Right lobe of liver (tissue), 6 donors: ENCODE data around the gene IL13RA1. TPM values are rescaled to one million over a fixed set of nuclear protein-coding genes. Genes with fewer than 3 reads are reported as not detected.

ENCODE experiments used
- ATAC-seq, 4 donors: fragments of 200-7000 bp; cut with Tn5 transposase; one replicate each; pipeline ENCODE4 v1.9.1; 2020; ENCODE audit warnings: mild to moderate bottlenecking in 4 of 4, moderate library complexity in 4 of 4
- DNase-seq, 3 donors: peaks; one replicate each; pipeline ENCODE4 v3.0.0-alpha.2; 2020
- H3K27ac ChIP-seq, 3 donors: fragments of 200-600 bp; one replicate each; pipeline ENCODE4 v1.8.0; 2022
- H3K27me3 ChIP-seq, 2 donors: fragments of 200-600 bp; one replicate each; pipeline ENCODE4 v1.8.0; 2022
- H3K36me3 ChIP-seq, 4 donors: fragments of 200-600 bp; sonication (generic) in 1 of 4; one replicate each; pipeline versions ENCODE4 v1.5.1 to v1.8.0; 2017 to 2022; ENCODE audit warnings: control low read depth in 1 of 4
- H3K4me1 ChIP-seq, 4 donors: fragments of 200-600 bp; sonication (generic) in 1 of 4; one replicate each; pipeline versions ENCODE4 v1.5.1 to v1.8.0; 2017 to 2022; ENCODE audit warnings: control low read depth in 1 of 4
- H3K4me3 ChIP-seq, 3 donors: fragments of 200-600 bp; one replicate each; pipeline ENCODE4 v1.8.0; 2022
- H3K9me3 ChIP-seq, 4 donors: fragments of 200-600 bp; sonication (generic) in 1 of 4; one replicate each; pipeline versions ENCODE4 v1.5.1 to v1.8.0; 2017 to 2022; ENCODE audit warnings: control low read depth in 1 of 4
- POLR2A ChIP-seq: fragments of 450-650 bp; IDR thresholded peaks from one replicate; pipeline ENCODE4 v1.6.1; 2017; ENCODE audit warnings: antibody characterized with exemption, mild to moderate bottlenecking
- WGBS: methylation state at CpG from one replicate; pipeline ENCODE4 v1.1.6; 2018; ENCODE audit warnings: low coverage, low lambda C conversion rate; ENCODE audit not compliant: insufficient coverage; ENCODE audit errors: missing lambda C conversion rate; 5-methylcytosine and 5-hydroxymethylcytosine counted together
- intact Hi-C, 2 donors: fragments of 100-400 bp; cut with DNase I; formaldehyde crosslinking; loops; one replicate each; pipeline versions ENCODE4 v1.11.2 to v1.14.1; 2022
- long read RNA-seq: library from polyadenylated mRNA; unstranded; transcript quantifications from one replicate; pipeline ENCODE4 v2.0.0, GENCODE V29; 2019
- total RNA-seq, 6 experiments: library from RNA; depleted of rRNA in 2 of 6; stranded (reverse); fragments of >200 nt in 2 of 6; fragmentation: NEBNext Ultra II Directional in 3 of 6; extraction: Animal tissue kit (Norgen Biotek cat#: 25700) in 3 of 6; gene quantifications; one replicate each; pipeline versions ENCODE4 v1.1.0 to v1.2.4, GENCODE V29; 2016 to 2023
- TF ChIP-seq, protein P1 (sequence below), 4 donors: fragments of 200-600 bp in 3 of 4; fragments of 450-650 bp in 1 of 4; IDR thresholded peaks; one replicate each; pipeline versions ENCODE4 v1.5.1 to v1.8.0; 2016 to 2022; ENCODE audit warnings: antibody characterized with exemption in 4 of 4, mild to moderate bottlenecking in 2 of 4
- donor health status: DM: no; HTN: yes; CAD: no.
- donor health status: DM: no; HTN: no; CAD: no.
- donor health status: DM: no; HTN: no; CAD: no.
- donor health status: DM: no; HTN: yes; CAD: no.
- donor health status: DM: no; HTN: yes; CAD: no.

IL13RA1 gene
- total RNA-seq, result 100 to 1,000 TPM in 1 of 6 experiments, 10 to 100 TPM in 5; 54.6 to 115 (median 74.7) TPM
- long read RNA-seq, full-length matches to known transcripts, result 2 of 3 reads
- long read RNA-seq, partial matches to known transcripts, result 1 of 3 reads
- long read RNA-seq, other reads (novel, unspliced or antisense), result 0 of 3 reads

DNA sequence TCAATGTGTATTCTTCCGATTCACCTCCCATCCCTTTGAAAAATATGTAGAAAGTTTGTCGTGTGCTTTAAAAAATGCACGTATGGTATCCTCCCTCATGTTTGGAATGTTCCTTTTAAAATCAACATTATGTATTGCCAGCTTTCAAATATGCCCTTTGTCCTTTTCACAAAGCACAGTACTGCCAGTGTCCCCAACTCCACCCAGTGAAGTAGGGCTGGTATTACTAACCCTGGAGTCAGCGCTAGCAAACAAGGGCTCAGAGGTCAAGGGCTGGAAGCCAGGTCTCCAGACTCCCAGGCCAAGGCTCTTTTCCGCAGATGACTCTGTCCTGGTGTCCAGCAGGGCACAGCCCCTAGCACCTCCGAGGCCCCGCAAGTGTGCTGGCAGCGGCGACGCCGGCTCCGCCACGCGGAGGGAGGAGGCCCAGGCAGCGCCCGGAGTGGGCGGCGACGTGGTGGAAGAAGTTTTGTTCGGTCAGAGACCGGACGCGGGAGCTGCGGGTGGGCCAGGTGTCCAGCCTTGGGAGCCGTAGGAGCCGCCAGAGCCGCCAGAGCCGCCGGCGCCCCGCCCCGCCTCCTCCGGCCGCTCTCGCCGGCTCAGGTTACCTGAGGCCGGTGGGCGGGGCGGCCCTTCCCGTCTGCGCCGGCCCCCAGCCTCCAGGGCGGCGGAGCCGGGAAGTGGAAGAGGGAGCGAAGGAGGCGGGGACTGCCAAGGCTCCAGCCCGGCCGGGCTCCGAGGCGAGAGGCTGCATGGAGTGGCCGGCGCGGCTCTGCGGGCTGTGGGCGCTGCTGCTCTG, at the start of gene IL13RA1:
Gene IL13RA1 (plus strand): TSS at position 720 of the 799 bp plus-strand sequence. CDS start 33 bp downstream, at position 753.
- Histone ChIP-seq H3K4me1 (peaks cover 0 to 26% (median 7%) of the 10 kb centered on the region in 4 donors), H3K4me3 (peak within 1 kb of the TSS; percentile 56 to 73 (median 61)), H3K27ac (peak within 1 kb of the TSS; percentile 78 to 95 (median 91)), H3K27me3 (no peaks in the 10 kb centered on the region), H3K36me3 (no peaks in the 10 kb centered on the region), H3K9me3 (no peaks in the 10 kb centered on the region)
- 24% methylated on average over 4 of the region's 56 CpGs for WGBS
- ATAC-seq, result peak; percentile 76 to 87 (median 84)
- TF ChIP-seq, protein P1, sequence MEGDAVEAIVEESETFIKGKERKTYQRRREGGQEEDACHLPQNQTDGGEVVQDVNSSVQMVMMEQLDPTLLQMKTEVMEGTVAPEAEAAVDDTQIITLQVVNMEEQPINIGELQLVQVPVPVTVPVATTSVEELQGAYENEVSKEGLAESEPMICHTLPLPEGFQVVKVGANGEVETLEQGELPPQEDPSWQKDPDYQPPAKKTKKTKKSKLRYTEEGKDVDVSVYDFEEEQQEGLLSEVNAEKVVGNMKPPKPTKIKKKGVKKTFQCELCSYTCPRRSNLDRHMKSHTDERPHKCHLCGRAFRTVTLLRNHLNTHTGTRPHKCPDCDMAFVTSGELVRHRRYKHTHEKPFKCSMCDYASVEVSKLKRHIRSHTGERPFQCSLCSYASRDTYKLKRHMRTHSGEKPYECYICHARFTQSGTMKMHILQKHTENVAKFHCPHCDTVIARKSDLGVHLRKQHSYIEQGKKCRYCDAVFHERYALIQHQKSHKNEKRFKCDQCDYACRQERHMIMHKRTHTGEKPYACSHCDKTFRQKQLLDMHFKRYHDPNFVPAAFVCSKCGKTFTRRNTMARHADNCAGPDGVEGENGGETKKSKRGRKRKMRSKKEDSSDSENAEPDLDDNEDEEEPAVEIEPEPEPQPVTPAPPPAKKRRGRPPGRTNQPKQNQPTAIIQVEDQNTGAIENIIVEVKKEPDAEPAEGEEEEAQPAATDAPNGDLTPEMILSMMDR (IDR thresholded peaks at IDR 0.05), result no peak
- peak; percentile 73 for TF ChIP-seq POLR2A
- DNase-seq, result peak; percentile 84 to 90 (median 87)
- intact Hi-C loops, result no loop called here

DNA sequence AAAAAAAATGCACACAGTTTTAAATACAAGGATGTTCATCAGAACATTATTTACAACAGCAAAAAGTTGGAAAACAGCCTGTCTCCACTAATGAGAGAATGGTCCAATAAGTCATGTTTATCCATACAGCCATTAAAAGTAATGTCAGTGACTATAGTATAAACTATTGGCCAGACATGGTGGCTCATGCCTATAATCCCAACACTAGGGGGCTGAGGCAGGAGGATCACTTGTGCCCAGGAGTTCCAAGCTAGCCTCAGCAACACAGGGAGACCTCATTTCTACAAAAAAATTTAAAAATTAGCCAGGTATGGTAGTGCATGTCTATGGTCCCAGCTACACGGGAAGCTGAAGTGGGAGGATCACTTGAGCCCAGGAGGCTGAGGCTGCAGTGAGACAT, 48.1 kb upstream of the IL13RA1 start:
- no peaks in the 10 kb centered on the region for H3K36me3 ChIP-seq
- no peak for ATAC-seq
- no peaks in the 10 kb centered on the region for H3K9me3 ChIP-seq
- DNase-seq, result no peak
- no peaks in the 10 kb centered on the region for H3K27me3 ChIP-seq
- intact Hi-C loops, result no loop called here
- no peak overlapping the region for H3K4me3 ChIP-seq
- H3K27ac ChIP-seq, result no peak overlapping the region
- WGBS, result 56% methylated on average over 1 of the region's 1 CpG
- H3K4me1 ChIP-seq, result peaks cover 0 to 6% (median 2%) of the 10 kb centered on the region in 4 donors
- TF ChIP-seq POLR2A, result no peak
- TF ChIP-seq, protein P1 (IDR thresholded peaks at IDR 0.05), result no peak

DNA sequence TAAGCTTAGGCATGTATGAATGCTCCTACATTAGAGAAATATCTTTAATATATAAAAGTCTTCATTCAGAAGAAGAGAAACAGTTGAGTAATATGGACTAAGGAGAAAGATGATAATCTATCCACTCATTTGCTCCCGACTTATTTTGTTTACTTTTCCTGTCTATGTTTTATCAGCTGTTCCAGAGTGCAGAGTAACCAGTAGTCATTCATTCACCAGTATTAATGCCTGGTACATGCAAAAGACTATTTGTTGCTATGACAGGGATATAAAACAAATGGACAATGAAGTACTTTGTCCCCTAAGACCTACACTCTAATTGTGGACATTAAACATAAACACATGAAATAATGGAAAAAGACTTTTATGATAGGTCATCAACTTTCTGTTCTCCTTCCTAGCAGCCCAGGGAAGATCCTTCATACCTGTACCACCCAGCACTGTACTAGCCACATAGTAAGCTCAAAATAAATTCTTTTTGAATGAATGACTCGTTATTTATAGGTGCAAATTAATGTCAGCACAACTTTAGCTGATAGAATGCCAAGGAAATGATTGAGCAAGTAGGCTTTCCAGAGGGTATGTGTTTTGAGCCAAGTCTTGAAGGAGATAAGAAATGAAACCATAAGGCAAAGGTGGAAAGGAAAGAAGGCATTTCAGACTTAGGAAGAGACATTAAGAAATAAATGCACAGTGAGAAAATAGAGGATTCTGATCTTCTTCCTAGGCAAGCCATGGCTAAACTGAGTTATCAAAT, 45.0 kb upstream of the IL13RA1 start:
- peaks cover 0 to 6% (median 2%) of the 10 kb centered on the region in 4 donors for H3K4me1 ChIP-seq
- intact Hi-C loops, result no loop called here
- 23% methylated on average over 2 of the region's 2 CpGs for WGBS
- H3K27ac ChIP-seq, result no peak overlapping the region
- ATAC-seq (peak; percentile 45 to 73 (median 58)), DNase-seq (no peak)
- no peaks in the 10 kb centered on the region for H3K9me3 ChIP-seq
- no peak for TF ChIP-seq POLR2A
- TF ChIP-seq, protein P1 (IDR thresholded peaks at IDR 0.05), result no peak
- no peaks in the 10 kb centered on the region for H3K27me3 ChIP-seq
- H3K4me3 ChIP-seq, result no peak overlapping the region
- H3K36me3 ChIP-seq, result no peaks in the 10 kb centered on the region

DNA sequence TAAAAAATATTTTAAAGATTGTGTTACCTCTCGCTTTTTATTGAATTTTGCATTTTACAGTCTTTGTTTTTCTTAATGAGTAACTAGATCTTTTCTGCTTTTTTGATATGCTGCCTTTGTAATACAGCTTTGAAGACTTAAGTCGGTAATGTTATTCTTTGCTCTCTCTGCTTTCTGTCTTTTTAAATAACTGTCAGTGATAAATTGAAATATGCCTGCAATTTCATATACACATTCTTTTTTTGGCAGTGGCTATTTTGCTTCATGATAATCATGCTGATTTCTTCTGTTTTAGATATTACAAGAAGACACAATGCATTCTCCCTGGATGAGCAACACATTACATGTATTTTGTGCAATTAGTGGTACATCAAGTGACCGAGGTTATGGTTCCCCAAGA, 42.0 kb upstream of the IL13RA1 start:
- no peak for DNase-seq
- no peak for TF ChIP-seq POLR2A
- TF ChIP-seq, protein P1 (IDR thresholded peaks at IDR 0.05), result no peak
- Histone ChIP-seq H3K36me3 (no peaks in the 10 kb centered on the region), H3K27ac (no peak overlapping the region), H3K4me1 (peaks cover 0 to 6% (median 2%) of the 10 kb centered on the region in 4 donors), H3K27me3 (no peaks in the 10 kb centered on the region), H3K9me3 (no peaks in the 10 kb centered on the region), H3K4me3 (no peak overlapping the region)
- 53% methylated on average over 3 of the region's 3 CpGs for whole genome bisulfite sequencing
- ATAC-seq, result no peak
- intact Hi-C loops, result no loop called here
